Mesendoderm (in vitro differentiated cells): ENCODE measurements around the gene PPARA.

Source experiments
- DNase-seq: peaks from one replicate; pipeline ENCODE4 v3.0.0; 2013
- H2AK5ac ChIP-seq: 2 replicates; pipeline ENCODE4 v1.6.1; 2013; ENCODE audit warnings: low read length, inconsistent platforms
- H2BK120ac ChIP-seq: 2 replicates; pipeline ENCODE4 v1.6.1; 2013; ENCODE audit warnings: low read depth, mild to moderate bottlenecking, low read length, moderate library complexity, mixed read lengths
- H2BK15ac ChIP-seq: replicated peaks from 2 replicates; pipeline ENCODE4 v1.6.1; 2013; ENCODE audit warnings: low read depth, mild to moderate bottlenecking, moderate library complexity
- H2BK5ac ChIP-seq: 2 replicates; pipeline ENCODE4 v1.6.1; 2013; ENCODE audit warnings: low read length, inconsistent platforms
- H3K18ac ChIP-seq: 2 replicates; pipeline ENCODE4 v1.6.1; 2013; ENCODE audit warnings: mild to moderate bottlenecking, low read length, mixed read lengths
- H3K23ac ChIP-seq: one replicate; pipeline ENCODE4 v1.6.1; 2013; ENCODE audit warnings: low read length
- H3K27ac ChIP-seq: 2 replicates; pipeline ENCODE4 v1.5.1; 2013; ENCODE audit warnings: low read depth, mild to moderate bottlenecking, inconsistent platforms, low read length, moderate library complexity
- H3K27me3 ChIP-seq: 2 replicates; pipeline ENCODE4 v1.6.1; 2013; ENCODE audit warnings: low read length, control low read depth, mild to moderate bottlenecking, inconsistent platforms; ENCODE audit not compliant: insufficient read depth, poor library complexity
- H3K36me3 ChIP-seq: 2 replicates; pipeline ENCODE4 v1.6.1; 2013; ENCODE audit warnings: low read length, inconsistent platforms; ENCODE audit not compliant: control insufficient read depth, insufficient read depth
- H3K4ac ChIP-seq: one replicate; pipeline ENCODE4 v1.6.1; 2013; ENCODE audit warnings: low read depth, mild to moderate bottlenecking, low read length, moderate library complexity
- H3K4me1 ChIP-seq: 2 replicates; pipeline ENCODE4 v1.6.1; 2013; ENCODE audit warnings: low read depth, low read length, inconsistent platforms; ENCODE audit not compliant: control insufficient read depth
- H3K4me2 ChIP-seq: 2 replicates; pipeline ENCODE4 v1.6.1; 2013; ENCODE audit warnings: low read length
- H3K4me3 ChIP-seq: 2 replicates; pipeline ENCODE4 v1.5.1; 2013; ENCODE audit warnings: mild to moderate bottlenecking, low read length
- H3K56ac ChIP-seq: one replicate; pipeline ENCODE4 v1.6.1; 2013; ENCODE audit warnings: low read length
- H3K79me1 ChIP-seq: 2 replicates; pipeline ENCODE4 v1.6.1; 2013; ENCODE audit warnings: low read length, inconsistent platforms
- H3K79me2 ChIP-seq: 2 replicates; pipeline ENCODE4 v1.6.1; 2013; ENCODE audit warnings: mild to moderate bottlenecking, low read length; ENCODE audit not compliant: control insufficient read depth, insufficient read depth
- H3K9ac ChIP-seq: 2 replicates; pipeline ENCODE4 v1.6.1; 2013; ENCODE audit warnings: low read length, inconsistent platforms
- H4K5ac ChIP-seq: one replicate; pipeline ENCODE4 v1.6.1; 2013; ENCODE audit warnings: low read length
- H4K8ac ChIP-seq: one replicate; pipeline ENCODE4 v1.6.1; 2013; ENCODE audit warnings: low read depth, mild to moderate bottlenecking, control low read depth, low read length, moderate library complexity
- WGBS: extraction: QIAGEN DNeasy Blood & Tissue Kit; methylation state at CpG from one replicate; pipeline ENCODE4 v1.1.7; 2013; ENCODE audit warnings: low lambda C conversion rate, missing lambda C conversion rate; ENCODE audit not compliant: insufficient coverage; ENCODE audit errors: extremely low coverage; 5-methylcytosine and 5-hydroxymethylcytosine counted together

PPARA gene

GRCh38 chr22:46150655-46151477 is 540 bp downstream of the PPARA start:
- Histone ChIP-seq H3K27ac (no peak overlapping the region), H2BK15ac (no peak overlapping the region)
- WGBS = no CpG with 5 or more reads among the region's 101 CpGs

GRCh38 chr22:46153930-46154329 is 3.6 kb downstream of the PPARA start:
- no peak overlapping the region for H2AK5ac ChIP-seq
- H3K27me3 ChIP-seq = peaks cover 14% of the 10 kb centered on the region
- no peaks in the 10 kb centered on the region for H3K4me1 ChIP-seq
- H3K4me2 ChIP-seq = no peak overlapping the region
- H3K9ac ChIP-seq = no peak overlapping the region
- DNase-seq = no peak
- H3K79me2 ChIP-seq = no peaks in the 10 kb centered on the region
- no peak overlapping the region for H3K56ac ChIP-seq
- H3K23ac ChIP-seq = no peak overlapping the region
- no CpG with 5 or more reads among the region's 3 CpGs for WGBS
- no peak overlapping the region for H2BK15ac ChIP-seq
- H3K18ac ChIP-seq = no peak overlapping the region
- no peak overlapping the region for H3K4me3 ChIP-seq
- no peak overlapping the region for H3K27ac ChIP-seq
- H4K5ac ChIP-seq = no peak overlapping the region
- H2BK120ac ChIP-seq = no peak overlapping the region
- H2BK5ac ChIP-seq = no peak overlapping the region
- H4K8ac ChIP-seq = no peak overlapping the region
- H3K79me1 ChIP-seq = no peaks in the 10 kb centered on the region
- H3K4ac ChIP-seq = no peak overlapping the region
- H3K36me3 ChIP-seq = no peaks in the 10 kb centered on the region

More at GRCh38 chr22:46150655-46151477, 540 bp downstream of the PPARA start:
- Histone ChIP-seq H3K36me3 (no peaks in the 10 kb centered on the region), H3K79me1 (no peaks in the 10 kb centered on the region), H3K27me3 (peaks cover 21% of the 10 kb centered on the region), H3K18ac (peak overlapping the region; percentile 70), H3K4me3 (peak overlapping the region; percentile 51), H4K5ac (no peak overlapping the region), H2BK5ac (no peak overlapping the region), H3K4me1 (no peaks in the 10 kb centered on the region), H2AK5ac (no peak overlapping the region), H3K56ac (peak overlapping the region; percentile 89), H3K4ac (no peak overlapping the region), H3K4me2 (peak overlapping the region; percentile 87), H4K8ac (no peak overlapping the region), H3K23ac (no peak overlapping the region), H3K79me2 (no peaks in the 10 kb centered on the region), H3K9ac (peak overlapping the region; percentile 75), H2BK120ac (no peak overlapping the region)
- no peak for DNase-seq

- Histone ChIP-seq H4K8ac (no peak overlapping the region), H2BK120ac (no peak overlapping the region), H3K4me1 (no peaks in the 10 kb centered on the region), H3K36me3 (no peaks in the 10 kb centered on the region), H3K4me3 (no peak overlapping the region), H3K18ac (no peak overlapping the region), H3K56ac (no peak overlapping the region), H2AK5ac (no peak overlapping the region), H3K79me2 (no peaks in the 10 kb centered on the region), H3K4me2 (no peak overlapping the region), H2BK15ac (no peak overlapping the region), H3K4ac (no peak overlapping the region), H3K23ac (no peak overlapping the region), H3K79me1 (no peaks in the 10 kb centered on the region), H3K27me3 (peaks cover 12% of the 10 kb centered on the region), H3K27ac (no peak overlapping the region), H2BK5ac (no peak overlapping the region), H3K9ac (no peak overlapping the region), H4K5ac (no peak overlapping the region)
- no CpG with 5 or more reads among the region's 3 CpGs for WGBS
- no peak for DNase-seq
These were observed 5.7 kb downstream of the PPARA start for GRCh38 chr22:46156031-46156430.

- H3K36me3 ChIP-seq = no peaks in the 10 kb centered on the region
- no peak overlapping the region for H3K18ac ChIP-seq
- H4K5ac ChIP-seq = no peak overlapping the region
- H2BK15ac ChIP-seq = no peak overlapping the region
- no peak overlapping the region for H3K4ac ChIP-seq
- H3K9ac ChIP-seq = no peak overlapping the region
- no peaks in the 10 kb centered on the region for H3K79me2 ChIP-seq
- H3K4me3 ChIP-seq = no peak overlapping the region
- no peak overlapping the region for H3K27ac ChIP-seq
- no peak for DNase-seq
- H2AK5ac ChIP-seq = no peak overlapping the region
- H3K27me3 ChIP-seq = no peaks in the 10 kb centered on the region
- WGBS = no CpG with 5 or more reads among the region's 7 CpGs
- H3K4me2 ChIP-seq = no peak overlapping the region
- H3K56ac ChIP-seq = no peak overlapping the region
- H3K4me1 ChIP-seq = no peaks in the 10 kb centered on the region
- H2BK5ac ChIP-seq = no peak overlapping the region
- no peaks in the 10 kb centered on the region for H3K79me1 ChIP-seq
- no peak overlapping the region for H3K23ac ChIP-seq
- H4K8ac ChIP-seq = no peak overlapping the region
- no peak overlapping the region for H2BK120ac ChIP-seq
These were observed 8.0 kb downstream of the PPARA start for GRCh38 chr22:46158283-46158682.

- H3K4me2 ChIP-seq = no peak overlapping the region
- H3K4ac ChIP-seq = no peak overlapping the region
- WGBS = no CpG with 5 or more reads among the region's 7 CpGs
- H3K56ac ChIP-seq = no peak overlapping the region
- H4K8ac ChIP-seq = no peak overlapping the region
- no peak overlapping the region for H3K23ac ChIP-seq
- no peaks in the 10 kb centered on the region for H3K27me3 ChIP-seq
- no peak overlapping the region for H3K9ac ChIP-seq
- no peaks in the 10 kb centered on the region for H3K79me1 ChIP-seq
- no peaks in the 10 kb centered on the region for H3K4me1 ChIP-seq
- H2BK15ac ChIP-seq = no peak overlapping the region
- no peak for DNase-seq
- H3K79me2 ChIP-seq = no peaks in the 10 kb centered on the region
- no peak overlapping the region for H2AK5ac ChIP-seq
- no peaks in the 10 kb centered on the region for H3K36me3 ChIP-seq
- no peak overlapping the region for H4K5ac ChIP-seq
- H3K27ac ChIP-seq = no peak overlapping the region
- H3K18ac ChIP-seq = no peak overlapping the region
- no peak overlapping the region for H2BK5ac ChIP-seq
- H3K4me3 ChIP-seq = no peak overlapping the region
- no peak overlapping the region for H2BK120ac ChIP-seq
These were observed 8.9 kb downstream of the PPARA start for GRCh38 chr22:46159212-46159611.

- Histone ChIP-seq H3K9ac (no peak overlapping the region), H3K36me3 (no peaks in the 10 kb centered on the region), H3K4me1 (no peaks in the 10 kb centered on the region), H2BK120ac (no peak overlapping the region), H2BK5ac (no peak overlapping the region), H3K27ac (no peak overlapping the region), H3K23ac (no peak overlapping the region), H3K4ac (no peak overlapping the region), H3K27me3 (no peaks in the 10 kb centered on the region), H3K79me2 (no peaks in the 10 kb centered on the region), H3K56ac (no peak overlapping the region), H2BK15ac (no peak overlapping the region), H4K8ac (no peak overlapping the region), H3K79me1 (no peaks in the 10 kb centered on the region), H2AK5ac (no peak overlapping the region), H3K18ac (no peak overlapping the region), H4K5ac (no peak overlapping the region), H3K4me2 (no peak overlapping the region), H3K4me3 (no peak overlapping the region)
- DNase-seq = no peak
- no CpG with 5 or more reads among the region's 10 CpGs for WGBS
These were observed 9.5 kb downstream of the PPARA start for GRCh38 chr22:46159777-46160176.
